ENCODE results near the gene GPHA2. TPM values are rescaled to one million over a fixed set of nuclear protein-coding genes. Genes with fewer than 3 reads are reported as not detected.

GPHA2 gene
- total and polyA plus RNA-seq, 12 donors: 0.67 TPM; not detected in 11

GRCh38 chr11:64934682-64935358 is 873 bp downstream of the GPHA2 start:
- H3K9me3 ChIP-seq (replicated peaks in 1 of 3): no peaks in the 10 kb centered on the region
- H3K36me3 ChIP-seq (replicated peaks in 1 of 2): peaks cover 0 to 43% of the 10 kb centered on the region in 2 donors
- no peaks in the 10 kb centered on the region for H3K27me3 ChIP-seq
- no peak for DNase-seq
- intact Hi-C loops (cut with DNase I): loop anchor here in 1 of 2 donors (10.0 kb wide), 1 partner anchor 60 kb away; the partner anchor contains the start of gene BATF2
- TF ChIP-seq, protein P1, sequence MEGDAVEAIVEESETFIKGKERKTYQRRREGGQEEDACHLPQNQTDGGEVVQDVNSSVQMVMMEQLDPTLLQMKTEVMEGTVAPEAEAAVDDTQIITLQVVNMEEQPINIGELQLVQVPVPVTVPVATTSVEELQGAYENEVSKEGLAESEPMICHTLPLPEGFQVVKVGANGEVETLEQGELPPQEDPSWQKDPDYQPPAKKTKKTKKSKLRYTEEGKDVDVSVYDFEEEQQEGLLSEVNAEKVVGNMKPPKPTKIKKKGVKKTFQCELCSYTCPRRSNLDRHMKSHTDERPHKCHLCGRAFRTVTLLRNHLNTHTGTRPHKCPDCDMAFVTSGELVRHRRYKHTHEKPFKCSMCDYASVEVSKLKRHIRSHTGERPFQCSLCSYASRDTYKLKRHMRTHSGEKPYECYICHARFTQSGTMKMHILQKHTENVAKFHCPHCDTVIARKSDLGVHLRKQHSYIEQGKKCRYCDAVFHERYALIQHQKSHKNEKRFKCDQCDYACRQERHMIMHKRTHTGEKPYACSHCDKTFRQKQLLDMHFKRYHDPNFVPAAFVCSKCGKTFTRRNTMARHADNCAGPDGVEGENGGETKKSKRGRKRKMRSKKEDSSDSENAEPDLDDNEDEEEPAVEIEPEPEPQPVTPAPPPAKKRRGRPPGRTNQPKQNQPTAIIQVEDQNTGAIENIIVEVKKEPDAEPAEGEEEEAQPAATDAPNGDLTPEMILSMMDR (IDR thresholded peaks at IDR 0.05): no peak
- no peak for TF ChIP-seq POLR2A (IDR thresholded peaks at IDR 0.05)
- no peak overlapping the region for H3K4me3 ChIP-seq
- WGBS, 4 donors: 82 to 86% (median 86%) methylated on average over 12 to 27 of the region's 27 CpGs
- H3K27ac ChIP-seq: no peak overlapping the region
- no peaks in the 10 kb centered on the region for H3K4me1 ChIP-seq (replicated peaks in 1 of 2)

GRCh38 chr11:64933935-64934681 is 1.6 kb downstream of the GPHA2 start:
- H3K9me3 ChIP-seq (replicated peaks in 1 of 3): no peaks in the 10 kb centered on the region
- no peak overlapping the region for H3K27ac ChIP-seq
- H3K4me3 ChIP-seq: no peak overlapping the region
- H3K4me1 ChIP-seq (replicated peaks in 1 of 2): no peaks in the 10 kb centered on the region
- H3K27me3 ChIP-seq: no peaks in the 10 kb centered on the region
- no peak for TF ChIP-seq POLR2A (IDR thresholded peaks at IDR 0.05)
- TF ChIP-seq, protein P1 (IDR thresholded peaks at IDR 0.05): no peak
- no peak for DNase-seq
- intact Hi-C loops (cut with DNase I): loop anchor here in 1 of 2 donors (10.0 kb wide), 1 partner anchor 61 kb away; the partner anchor contains the start of gene BATF2
- H3K36me3 ChIP-seq (replicated peaks in 1 of 2): peaks cover 0 to 50% of the 10 kb centered on the region in 2 donors
- WGBS, 4 donors: 86 to 94% (median 89%) methylated on average over 4 to 10 of the region's 10 CpGs

DNA sequence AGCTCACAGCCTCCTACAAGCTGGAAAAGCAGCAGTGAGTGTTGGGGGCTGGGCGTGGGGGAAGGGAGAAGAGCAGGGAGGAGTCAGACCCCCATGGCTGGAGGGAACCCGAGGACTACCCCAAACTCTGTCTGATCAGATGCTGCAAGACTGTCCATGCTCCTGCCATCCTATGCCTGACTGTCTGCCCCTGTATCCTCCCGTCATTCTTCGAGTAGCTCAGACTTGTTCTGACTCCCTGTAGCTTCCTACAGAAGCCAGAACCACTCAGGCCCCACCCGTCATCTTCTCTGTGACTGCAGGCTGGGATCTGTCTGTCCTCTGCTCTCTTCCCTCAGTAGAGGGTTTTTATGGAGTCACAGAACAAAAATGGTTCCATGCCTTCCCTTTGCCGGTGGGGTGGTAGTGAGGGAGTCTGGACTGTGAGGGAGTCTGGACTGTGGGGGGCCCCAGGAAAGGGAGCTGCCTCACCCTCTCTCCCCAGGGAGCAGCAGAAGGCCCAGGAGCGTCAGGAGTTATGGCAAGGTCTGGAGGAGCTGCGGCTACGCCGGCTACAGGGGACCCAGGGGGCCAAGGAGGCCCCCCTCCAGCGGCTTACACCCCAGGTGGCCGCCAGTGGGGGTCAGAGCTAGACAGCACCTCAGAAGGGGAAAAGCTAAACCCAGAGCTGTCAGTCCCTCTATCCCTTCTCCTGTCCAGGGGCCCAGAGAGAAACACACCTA is 2.3 kb downstream of the GPHA2 start:
- no peak for DNase-seq
- Histone ChIP-seq H3K9me3 (replicated peaks in 1 of 3) (no peaks in the 10 kb centered on the region), H3K36me3 (replicated peaks in 1 of 2) (peaks cover 0 to 55% of the 10 kb centered on the region in 2 donors), H3K4me3 (no peak overlapping the region), H3K27ac (no peak overlapping the region), H3K4me1 (replicated peaks in 1 of 2) (no peaks in the 10 kb centered on the region), H3K27me3 (no peaks in the 10 kb centered on the region)
- TF ChIP-seq POLR2A (IDR thresholded peaks at IDR 0.05): no peak
- TF ChIP-seq, protein P1 (IDR thresholded peaks at IDR 0.05): no peak
- intact Hi-C loops (cut with DNase I): loop anchor here in 1 of 2 donors (10.0 kb wide), 1 partner anchor 61 kb away; the partner anchor contains the start of gene BATF2
- 90 to 95% (median 91%) methylated on average over 7 to 12 of the region's 12 CpGs for WGBS, 4 donors

DNA sequence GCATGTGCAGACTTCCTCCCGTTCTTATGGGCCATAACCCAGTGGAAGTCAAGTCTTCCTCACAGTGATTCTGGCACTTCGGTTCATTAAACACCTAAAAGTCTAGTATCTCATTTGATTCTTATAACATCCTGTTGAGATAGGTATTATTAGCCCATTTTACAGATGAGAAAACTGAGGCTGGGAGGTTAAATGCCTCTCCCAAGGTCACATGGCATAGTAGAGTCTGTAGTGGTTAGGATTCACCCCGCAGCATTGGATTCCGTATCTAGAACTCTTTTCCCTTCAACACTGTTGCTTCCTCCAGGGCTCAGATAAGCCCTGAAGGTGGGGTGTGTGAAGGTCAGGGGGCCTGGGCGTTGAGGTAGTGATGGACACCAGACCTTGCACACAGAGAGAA is 3.4 kb downstream of the GPHA2 start:
- no peak for DNase-seq
- no peak for TF ChIP-seq POLR2A (IDR thresholded peaks at IDR 0.05)
- TF ChIP-seq, protein P1 (IDR thresholded peaks at IDR 0.05): no peak
- 82 to 91% (median 86%) methylated on average over 4 to 5 of the region's 5 CpGs for WGBS, 4 donors
- Histone ChIP-seq H3K27ac (no peak overlapping the region), H3K27me3 (no peaks in the 10 kb centered on the region), H3K9me3 (replicated peaks in 1 of 3) (no peaks in the 10 kb centered on the region), H3K4me3 (no peak overlapping the region), H3K36me3 (replicated peaks in 1 of 2) (peaks cover 0 to 63% of the 10 kb centered on the region in 2 donors), H3K4me1 (replicated peaks in 1 of 2) (no peaks in the 10 kb centered on the region)
- intact Hi-C loops (cut with DNase I): loop anchor here in 1 of 2 donors (10.0 kb wide), 1 partner anchor 62 kb away; the partner anchor contains the start of gene BATF2
